OCI-LY1 (cell line): ENCODE measurements around the gene TOM1L2.

Experiments
- H2AFZ ChIP-seq: fragments of 200-600 bp; sonication (generic), shearing (Covaris generic); 2 replicates; pipeline ENCODE4 v1.6.0; 2014; ENCODE audit warnings: antibody characterized with exemption, mild to moderate bottlenecking, low read length
- H3F3A ChIP-seq: fragments of 200-600 bp; sonication (generic), shearing (Covaris generic); 2 replicates; pipeline ENCODE4 v1.6.0; 2014; ENCODE audit warnings: mild to moderate bottlenecking, antibody characterized with exemption, low read length, moderate library complexity; ENCODE audit not compliant: insufficient read depth
- H3K27ac ChIP-seq: fragments of 200-600 bp; sonication (generic); 2 replicates; pipeline ENCODE4 v1.5.1; 2014; ENCODE audit warnings: low read length, mixed run types, mild to moderate bottlenecking, low read depth; ENCODE audit not compliant: poor library complexity, severe bottlenecking
- H3K27me3 ChIP-seq: fragments of 200-600 bp; sonication (generic); 2 replicates; pipeline ENCODE4 v1.6.0; 2014; ENCODE audit warnings: antibody characterized with exemption, mild to moderate bottlenecking, low read length, moderate library complexity; ENCODE audit not compliant: insufficient read depth
- H3K36me3 ChIP-seq: fragments of 200-600 bp; sonication (generic); 2 replicates; pipeline ENCODE4 v1.6.1; 2014; ENCODE audit warnings: mild to moderate bottlenecking, antibody characterized with exemption, low read length, moderate library complexity, mixed read lengths; ENCODE audit not compliant: insufficient read depth
- H3K4me1 ChIP-seq: fragments of 200-600 bp; sonication (generic); 2 replicates; pipeline ENCODE4 v1.5.1; 2014; ENCODE audit warnings: mild to moderate bottlenecking, low read length, moderate library complexity; ENCODE audit not compliant: insufficient read depth, severe bottlenecking
- H3K4me2 ChIP-seq: fragments of 200-600 bp; sonication (generic), shearing (Covaris generic); 2 replicates; pipeline ENCODE4 v1.6.1; 2014; ENCODE audit warnings: low read length
- H3K4me3 ChIP-seq: fragments of 200-600 bp; sonication (generic); 2 replicates; pipeline ENCODE4 v1.5.1; 2014; ENCODE audit warnings: low read length, low read depth, mild to moderate bottlenecking, mixed read lengths; ENCODE audit not compliant: poor library complexity, severe bottlenecking
- H3K79me2 ChIP-seq: fragments of 200-600 bp; shearing (Covaris generic); 2 replicates; pipeline ENCODE4 v1.6.1; 2016; ENCODE audit warnings: mixed run types, low read length, mixed read lengths; ENCODE audit not compliant: insufficient read depth
- H3K9ac ChIP-seq: fragments of 200-600 bp; sonication (generic), shearing (Covaris generic); 2 replicates; pipeline ENCODE4 v1.6.1; 2014; ENCODE audit warnings: mild to moderate bottlenecking, low read length, mixed read lengths
- H3K9me2 ChIP-seq: fragments of 200-600 bp; sonication (generic), shearing (Covaris generic); 2 replicates; pipeline ENCODE4 v1.6.1; 2014; ENCODE audit warnings: low read depth, mild to moderate bottlenecking, low read length, mixed read lengths
- H3K9me3 ChIP-seq: fragments of 200-600 bp; shearing (Covaris generic); 2 replicates; pipeline ENCODE4 v1.6.1; 2014; ENCODE audit warnings: low read length, mixed read lengths
- H4K20me1 ChIP-seq: fragments of 200-600 bp; sonication (generic), shearing (Covaris generic); 2 replicates; pipeline ENCODE4 v1.6.0; 2016; ENCODE audit warnings: mild to moderate bottlenecking, low read length; ENCODE audit not compliant: insufficient read depth
- CTCF ChIP-seq: fragments of 200-600 bp; sonication (generic), shearing (Covaris generic); IDR thresholded peaks from 2 replicates; pipeline ENCODE4 v1.5.1; 2017; ENCODE audit warnings: mild to moderate bottlenecking, antibody characterized with exemption, low read length, moderate library complexity, mixed read lengths
- EZH2 ChIP-seq: fragments of 200-600 bp; sonication (generic), shearing (Covaris generic); IDR thresholded peaks from 2 replicates; pipeline ENCODE4 v1.8.0; 2017; ENCODE audit warnings: borderline replicate concordance, mixed run types, mild to moderate bottlenecking, antibody characterized with exemption, low read length, moderate library complexity, mixed read lengths

Gene TOM1L2

GRCh38 chr17:17806611-17807274 is 165.5 kb downstream of the TOM1L2 start:
- Histone ChIP-seq H3K36me3 (peaks cover 12% of the 10 kb centered on the region), H3K27me3 (peaks cover 5% of the 10 kb centered on the region; the same call in 1 of the 2 replicates), H3K27ac (no peak overlapping the region), H3K4me1 (peaks cover 4% of the 10 kb centered on the region), H3K4me2 (no peak overlapping the region), H3K9me3 (no peaks in the 10 kb centered on the region), H3F3A (no peaks in the 10 kb centered on the region), H3K9me2 (no peaks in the 10 kb centered on the region), H3K79me2 (no peaks in the 10 kb centered on the region), H4K20me1 (no peaks in the 10 kb centered on the region), H3K4me3 (no peak overlapping the region), H3K9ac (no peak overlapping the region), H2AFZ (no peak overlapping the region)
- TF ChIP-seq EZH2, result no peak
- TF ChIP-seq CTCF, result no peak

GRCh38 chr17:17806035-17806434 is 166.2 kb downstream of the TOM1L2 start:
- Histone ChIP-seq H3K4me3 (no peak overlapping the region), H3K9me2 (no peaks in the 10 kb centered on the region), H3K79me2 (no peaks in the 10 kb centered on the region), H3K27ac (no peak overlapping the region), H3K27me3 (peaks cover 5% of the 10 kb centered on the region; the same call in 1 of the 2 replicates), H4K20me1 (no peaks in the 10 kb centered on the region), H3K9ac (no peak overlapping the region), H3K9me3 (no peaks in the 10 kb centered on the region), H3K36me3 (peaks cover 8% of the 10 kb centered on the region), H3K4me2 (no peak overlapping the region), H3F3A (no peaks in the 10 kb centered on the region), H3K4me1 (peaks cover 4% of the 10 kb centered on the region), H2AFZ (no peak overlapping the region)
- TF ChIP-seq CTCF, result no peak
- TF ChIP-seq EZH2, result no peak

GRCh38 chr17:17805575-17805974 is 166.6 kb downstream of the TOM1L2 start:
- H4K20me1 ChIP-seq, result no peaks in the 10 kb centered on the region
- no peak overlapping the region for H3K4me3 ChIP-seq
- H3K27me3 ChIP-seq, result peaks cover 5% of the 10 kb centered on the region; the same call in 1 of the 2 replicates
- TF ChIP-seq EZH2 (no peak), CTCF (no peak)
- H3K79me2 ChIP-seq, result no peaks in the 10 kb centered on the region
- H3K9ac ChIP-seq, result no peak overlapping the region
- H3K9me3 ChIP-seq, result no peaks in the 10 kb centered on the region
- H3K4me2 ChIP-seq, result no peak overlapping the region
- peaks cover 4% of the 10 kb centered on the region for H3K4me1 ChIP-seq
- H3K9me2 ChIP-seq, result no peaks in the 10 kb centered on the region
- peaks cover 5% of the 10 kb centered on the region for H3K36me3 ChIP-seq
- no peak overlapping the region for H2AFZ ChIP-seq
- H3F3A ChIP-seq, result no peaks in the 10 kb centered on the region
- H3K27ac ChIP-seq, result no peak overlapping the region
